Activated T-helper 1 cell treated with anti-CD3 and anti-CD28 coated beads, Interleukin-12 subunit alpha, Interleukin-12 subunit beta, Interleukin-2, Interleukin-4 antibody, amounts not matched to agents 30 ng/mL and 10 ng/mL and 1 ng/mL, durations not matched to agents 14 hours and 24 hours and 36 hours (primary cell): ENCODE results near the gene CFC1. TPM values are rescaled to one million over a fixed set of nuclear protein-coding genes. Genes with fewer than 3 reads are reported as not detected.
"Not testable (repeated sequence)": the region's sequence is repeated elsewhere in the genome, so short reads cannot be mapped to it uniquely, and the experiment has no call there.

Experiments
- DNase-seq: peaks from one replicate; pipeline ENCODE4 v3.0.0; 2021; ENCODE audit warnings: low spot score
- H3K27ac Mint-ChIP-seq: one replicate; pipeline ENCODE4 v1.8.0; 2021; ENCODE audit warnings: mild to moderate bottlenecking, mixed read lengths
- H3K27me3 Mint-ChIP-seq: one replicate; pipeline ENCODE4 v1.8.0; 2022; ENCODE audit warnings: mild to moderate bottlenecking, moderate library complexity, mixed read lengths; ENCODE audit not compliant: insufficient read depth
- H3K36me3 Mint-ChIP-seq: one replicate; pipeline ENCODE4 v1.8.0; 2021; ENCODE audit warnings: low read depth, mixed read lengths
- H3K4me1 Mint-ChIP-seq: one replicate; pipeline ENCODE4 v1.8.0; 2021; ENCODE audit warnings: low read depth, mixed read lengths
- H3K4me3 Mint-ChIP-seq: one replicate; pipeline ENCODE4 v1.8.0; 2021; ENCODE audit warnings: mild to moderate bottlenecking, moderate library complexity, mixed read lengths
- H3K9me3 Mint-ChIP-seq: one replicate; pipeline ENCODE4 v1.8.0; 2021; ENCODE audit warnings: mixed read lengths
- intact Hi-C: fragments of 100-400 bp; cut with micrococcal nuclease; formaldehyde crosslinking; loops from one replicate; pipeline ENCODE4 v1.15.1; 2024
- total RNA-seq: library from RNA; stranded (reverse); gene quantifications from 2 replicates; pipeline ENCODE4 v1.2.3, GENCODE V29; 2022

The CFC1 gene
- total RNA-seq, 1 donor from 2014 or later: not detected

DNA sequence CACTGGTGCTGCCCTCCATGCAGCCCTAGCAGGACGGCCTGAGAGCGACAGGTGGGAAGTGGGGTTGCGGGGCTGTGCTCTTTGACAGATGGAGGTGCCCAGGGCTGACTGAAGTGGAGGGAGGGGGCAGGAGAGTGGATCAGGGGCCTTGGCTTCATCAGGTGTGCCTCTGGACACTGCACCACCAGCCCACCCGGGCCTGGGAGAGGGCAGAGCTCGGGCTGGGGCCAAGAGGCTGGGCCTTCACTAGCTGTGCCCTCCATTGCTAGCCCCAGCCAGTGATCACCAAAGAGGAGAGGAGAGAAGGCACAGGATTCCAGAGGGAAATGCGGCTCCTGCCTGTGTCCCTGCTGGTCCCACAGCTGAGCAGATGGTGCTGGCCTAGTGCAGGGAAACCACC is 2.6 kb downstream of the CFC1 start:
- intact Hi-C loops, DNase-seq, H3K27me3 Mint-ChIP-seq, H3K36me3 Mint-ChIP-seq, H3K27ac Mint-ChIP-seq, H3K4me1 Mint-ChIP-seq, H3K4me3 Mint-ChIP-seq, H3K9me3 Mint-ChIP-seq: not testable (repeated sequence)

GRCh38 chr2:130594011-130594410 is 5.4 kb downstream of the CFC1 start:
- H3K27ac Mint-ChIP-seq, H3K4me3 Mint-ChIP-seq, intact Hi-C loops, H3K27me3 Mint-ChIP-seq, H3K36me3 Mint-ChIP-seq, H3K4me1 Mint-ChIP-seq, DNase-seq, H3K9me3 Mint-ChIP-seq: not testable (repeated sequence)

DNA sequence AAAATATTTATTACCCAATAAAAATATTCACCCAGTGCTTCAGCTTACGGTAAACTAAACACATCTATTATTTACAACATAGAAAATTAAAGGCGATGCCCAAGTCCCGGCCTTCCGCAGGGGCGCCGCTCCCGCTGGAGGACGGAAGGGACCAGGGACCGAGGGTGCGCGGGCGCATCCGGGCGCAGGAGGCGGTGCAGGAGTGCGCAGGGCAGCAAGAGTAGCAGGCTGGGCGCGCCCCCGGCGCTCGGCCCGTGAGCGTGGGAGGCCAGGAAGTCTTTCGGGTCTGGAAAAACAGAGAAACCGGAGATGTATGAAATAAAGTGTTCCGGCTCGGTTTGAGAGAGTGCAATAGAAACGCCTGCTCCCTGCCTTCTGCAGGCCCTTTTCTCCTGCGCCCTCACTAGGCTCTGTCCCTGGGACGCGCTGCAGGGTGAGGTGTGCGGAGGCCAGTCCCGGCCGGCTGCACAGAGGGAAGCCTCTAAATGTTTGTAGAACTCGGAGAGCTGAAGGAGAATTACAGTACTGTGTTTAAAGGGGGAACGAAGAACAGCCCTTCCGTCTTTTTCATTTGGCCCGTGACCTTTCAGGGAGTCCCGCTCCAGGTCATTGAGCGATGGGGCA is 6.5 kb downstream of the CFC1 start:
- not testable (repeated sequence) for H3K9me3 Mint-ChIP-seq, H3K27me3 Mint-ChIP-seq

GRCh38 chr2:130590842-130591359 is 8.5 kb downstream of the CFC1 start:
- DNase-seq: not testable (repeated sequence)

More for the DNA sequence above, 6.5 kb downstream of the CFC1 start:
- H3K4me1 Mint-ChIP-seq, intact Hi-C loops, H3K36me3 Mint-ChIP-seq, DNase-seq, H3K27ac Mint-ChIP-seq, H3K4me3 Mint-ChIP-seq: not testable (repeated sequence)

GRCh38 chr2:130590170-130590841 is 9.1 kb downstream of the CFC1 start:
- H3K9me3 Mint-ChIP-seq, H3K4me1 Mint-ChIP-seq, H3K27ac Mint-ChIP-seq, H3K4me3 Mint-ChIP-seq, H3K36me3 Mint-ChIP-seq, intact Hi-C loops, H3K27me3 Mint-ChIP-seq, DNase-seq: not testable (repeated sequence)

More at GRCh38 chr2:130590842-130591359, 8.5 kb downstream of the CFC1 start:
- H3K4me3 Mint-ChIP-seq, H3K36me3 Mint-ChIP-seq, H3K27me3 Mint-ChIP-seq, intact Hi-C loops, H3K27ac Mint-ChIP-seq, H3K9me3 Mint-ChIP-seq, H3K4me1 Mint-ChIP-seq: not testable (repeated sequence)

DNA sequence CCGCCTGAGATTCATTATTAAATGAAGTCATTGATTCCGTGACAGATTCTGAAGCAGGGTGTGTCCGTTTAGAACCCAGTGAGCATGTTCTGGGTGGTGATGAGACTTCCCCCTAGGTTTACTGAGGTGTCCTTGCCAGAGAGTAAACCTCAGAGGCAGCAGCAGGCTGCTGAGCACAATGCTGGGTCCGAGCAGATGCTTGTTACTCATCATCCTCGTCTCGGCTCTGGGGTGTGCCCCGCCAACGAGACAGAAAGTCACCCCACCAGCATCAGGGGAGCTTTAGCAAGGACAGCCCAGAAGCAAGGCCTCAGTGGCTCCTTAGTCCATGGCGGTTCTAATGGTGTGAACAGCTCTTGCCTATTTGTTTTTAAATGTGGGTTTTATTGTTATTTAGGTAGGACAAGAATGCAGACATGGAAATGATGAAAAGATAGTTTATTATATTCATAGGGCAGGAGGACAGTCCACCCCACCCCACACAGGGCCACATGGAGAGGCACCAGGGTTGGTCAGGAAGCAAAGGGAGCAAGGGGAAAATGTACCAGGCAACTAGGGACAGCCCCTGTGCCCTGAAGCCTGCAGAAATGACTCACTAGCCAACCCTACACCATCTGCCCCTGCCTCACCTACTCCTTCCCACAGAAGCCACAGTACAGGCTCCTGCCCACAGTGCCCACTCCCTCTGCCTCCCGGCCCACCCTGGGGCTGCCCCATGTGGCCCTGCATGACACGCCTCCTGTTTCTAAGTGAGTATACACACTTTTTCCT is 10.5 kb downstream of the CFC1 start:
- H3K4me1 Mint-ChIP-seq, intact Hi-C loops, H3K4me3 Mint-ChIP-seq, DNase-seq, H3K27me3 Mint-ChIP-seq, H3K9me3 Mint-ChIP-seq, H3K27ac Mint-ChIP-seq, H3K36me3 Mint-ChIP-seq: not testable (repeated sequence)

- DNase-seq, H3K36me3 Mint-ChIP-seq, H3K27ac Mint-ChIP-seq, H3K4me3 Mint-ChIP-seq, H3K4me1 Mint-ChIP-seq, H3K27me3 Mint-ChIP-seq, H3K9me3 Mint-ChIP-seq, intact Hi-C loops: not testable (repeated sequence)
Measured at GRCh38 chr2:130584726-130585125, 14.6 kb downstream of the CFC1 start.

- H3K27ac Mint-ChIP-seq, intact Hi-C loops, H3K9me3 Mint-ChIP-seq, H3K36me3 Mint-ChIP-seq, H3K4me3 Mint-ChIP-seq, H3K4me1 Mint-ChIP-seq, H3K27me3 Mint-ChIP-seq, DNase-seq: not testable (repeated sequence)
Measured at GRCh38 chr2:130583582-130583981, 15.8 kb downstream of the CFC1 start.

GRCh38 chr2:130582970-130583369 is 16.4 kb downstream of the CFC1 start:
- H3K4me1 Mint-ChIP-seq, H3K36me3 Mint-ChIP-seq, H3K9me3 Mint-ChIP-seq, H3K27me3 Mint-ChIP-seq, H3K4me3 Mint-ChIP-seq, intact Hi-C loops, DNase-seq, H3K27ac Mint-ChIP-seq: not testable (repeated sequence)

- H3K9me3 Mint-ChIP-seq, DNase-seq, H3K4me1 Mint-ChIP-seq, intact Hi-C loops, H3K27ac Mint-ChIP-seq, H3K27me3 Mint-ChIP-seq, H3K4me3 Mint-ChIP-seq, H3K36me3 Mint-ChIP-seq: not testable (repeated sequence)
Measured at GRCh38 chr2:130581491-130581890, 17.9 kb downstream of the CFC1 start.

DNA sequence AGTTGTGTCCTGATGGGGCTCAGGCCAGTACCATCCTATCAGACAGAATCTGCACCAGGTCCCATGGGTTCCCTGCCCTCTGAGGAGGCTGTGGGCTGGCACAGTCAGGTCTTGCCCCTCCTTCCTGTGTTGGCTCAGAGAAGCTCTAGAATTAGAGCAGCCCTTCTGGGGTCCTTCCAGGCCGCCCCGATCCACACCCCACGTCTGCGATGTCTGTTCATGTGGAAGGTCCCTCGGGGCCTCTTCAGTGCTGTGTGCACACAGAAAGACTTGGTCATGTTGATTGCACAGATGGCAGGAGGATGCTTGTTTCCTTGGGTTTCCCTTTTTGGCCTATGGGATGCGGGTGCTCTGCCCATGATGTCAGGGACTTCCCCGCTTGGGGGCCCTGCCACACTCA is 20.3 kb downstream of the CFC1 start:
- H3K36me3 Mint-ChIP-seq, H3K4me1 Mint-ChIP-seq, intact Hi-C loops, DNase-seq, H3K27ac Mint-ChIP-seq, H3K27me3 Mint-ChIP-seq, H3K9me3 Mint-ChIP-seq, H3K4me3 Mint-ChIP-seq: not testable (repeated sequence)

DNA sequence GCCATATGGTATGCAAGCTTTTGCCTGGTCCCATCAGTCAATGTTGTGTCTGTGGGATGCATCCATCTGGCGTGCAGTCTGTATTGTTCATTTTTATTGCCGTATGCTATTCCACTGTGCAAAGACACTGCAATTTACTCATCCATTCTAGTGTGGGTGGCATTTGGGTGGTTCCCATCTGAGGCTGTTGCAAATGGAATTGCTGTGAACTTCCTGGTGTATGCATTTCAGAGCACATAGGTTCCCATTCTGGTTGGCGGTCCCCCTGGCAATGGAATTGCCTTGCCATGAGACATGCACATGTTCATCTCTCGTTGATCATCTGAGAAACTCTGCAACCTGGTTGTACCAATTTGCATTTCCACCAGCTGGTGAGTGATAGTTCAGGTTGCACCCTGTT is 21.8 kb downstream of the CFC1 start:
- H3K27me3 Mint-ChIP-seq, H3K27ac Mint-ChIP-seq, H3K4me3 Mint-ChIP-seq, H3K9me3 Mint-ChIP-seq, H3K4me1 Mint-ChIP-seq, intact Hi-C loops, DNase-seq, H3K36me3 Mint-ChIP-seq: not testable (repeated sequence)

GRCh38 chr2:130576209-130576784 is 23.1 kb downstream of the CFC1 start:
- H3K4me1 Mint-ChIP-seq, H3K27me3 Mint-ChIP-seq, H3K4me3 Mint-ChIP-seq, intact Hi-C loops, H3K36me3 Mint-ChIP-seq, H3K9me3 Mint-ChIP-seq, DNase-seq, H3K27ac Mint-ChIP-seq: not testable (repeated sequence)
